ENCODE results near the gene DISC1.

The DISC1 gene

DNA sequence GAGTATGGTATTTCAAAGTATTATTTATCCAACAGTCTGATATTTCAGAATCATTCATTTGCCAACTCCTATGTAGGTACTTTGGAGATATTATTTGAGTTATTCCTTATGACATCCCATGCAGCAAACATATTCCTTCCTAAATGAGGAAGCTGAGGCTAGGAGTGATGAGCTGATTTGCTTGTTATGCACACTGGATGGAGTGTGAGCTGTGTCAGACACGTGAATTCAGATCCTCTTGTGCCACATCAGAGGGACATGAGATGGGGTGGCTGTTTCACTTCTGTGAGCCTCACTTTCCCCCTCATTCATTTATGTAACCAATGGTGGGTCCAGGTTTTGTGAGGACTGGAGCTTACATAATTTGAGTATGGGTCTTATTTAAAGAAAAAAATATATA lies 215.9 kb downstream of the DISC1 start:
- TF ChIP-seq GABPA (IDR thresholded peaks at IDR 0.05; ENCODE audit: low read depth) (no peak), SPI1 (IDR thresholded peaks at IDR 0.05; ENCODE audit: borderline replicate concordance, low read depth) (no peak), POLR2AphosphoS5 (IDR thresholded peaks at IDR 0.05; ENCODE audit: low read depth) (no peak)
- TF ChIP-seq, protein P1, sequence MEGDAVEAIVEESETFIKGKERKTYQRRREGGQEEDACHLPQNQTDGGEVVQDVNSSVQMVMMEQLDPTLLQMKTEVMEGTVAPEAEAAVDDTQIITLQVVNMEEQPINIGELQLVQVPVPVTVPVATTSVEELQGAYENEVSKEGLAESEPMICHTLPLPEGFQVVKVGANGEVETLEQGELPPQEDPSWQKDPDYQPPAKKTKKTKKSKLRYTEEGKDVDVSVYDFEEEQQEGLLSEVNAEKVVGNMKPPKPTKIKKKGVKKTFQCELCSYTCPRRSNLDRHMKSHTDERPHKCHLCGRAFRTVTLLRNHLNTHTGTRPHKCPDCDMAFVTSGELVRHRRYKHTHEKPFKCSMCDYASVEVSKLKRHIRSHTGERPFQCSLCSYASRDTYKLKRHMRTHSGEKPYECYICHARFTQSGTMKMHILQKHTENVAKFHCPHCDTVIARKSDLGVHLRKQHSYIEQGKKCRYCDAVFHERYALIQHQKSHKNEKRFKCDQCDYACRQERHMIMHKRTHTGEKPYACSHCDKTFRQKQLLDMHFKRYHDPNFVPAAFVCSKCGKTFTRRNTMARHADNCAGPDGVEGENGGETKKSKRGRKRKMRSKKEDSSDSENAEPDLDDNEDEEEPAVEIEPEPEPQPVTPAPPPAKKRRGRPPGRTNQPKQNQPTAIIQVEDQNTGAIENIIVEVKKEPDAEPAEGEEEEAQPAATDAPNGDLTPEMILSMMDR (IDR thresholded peaks at IDR 0.05; ENCODE audit: insufficient read depth, low read length), result no peak
- TF ChIP-seq, protein P2, sequence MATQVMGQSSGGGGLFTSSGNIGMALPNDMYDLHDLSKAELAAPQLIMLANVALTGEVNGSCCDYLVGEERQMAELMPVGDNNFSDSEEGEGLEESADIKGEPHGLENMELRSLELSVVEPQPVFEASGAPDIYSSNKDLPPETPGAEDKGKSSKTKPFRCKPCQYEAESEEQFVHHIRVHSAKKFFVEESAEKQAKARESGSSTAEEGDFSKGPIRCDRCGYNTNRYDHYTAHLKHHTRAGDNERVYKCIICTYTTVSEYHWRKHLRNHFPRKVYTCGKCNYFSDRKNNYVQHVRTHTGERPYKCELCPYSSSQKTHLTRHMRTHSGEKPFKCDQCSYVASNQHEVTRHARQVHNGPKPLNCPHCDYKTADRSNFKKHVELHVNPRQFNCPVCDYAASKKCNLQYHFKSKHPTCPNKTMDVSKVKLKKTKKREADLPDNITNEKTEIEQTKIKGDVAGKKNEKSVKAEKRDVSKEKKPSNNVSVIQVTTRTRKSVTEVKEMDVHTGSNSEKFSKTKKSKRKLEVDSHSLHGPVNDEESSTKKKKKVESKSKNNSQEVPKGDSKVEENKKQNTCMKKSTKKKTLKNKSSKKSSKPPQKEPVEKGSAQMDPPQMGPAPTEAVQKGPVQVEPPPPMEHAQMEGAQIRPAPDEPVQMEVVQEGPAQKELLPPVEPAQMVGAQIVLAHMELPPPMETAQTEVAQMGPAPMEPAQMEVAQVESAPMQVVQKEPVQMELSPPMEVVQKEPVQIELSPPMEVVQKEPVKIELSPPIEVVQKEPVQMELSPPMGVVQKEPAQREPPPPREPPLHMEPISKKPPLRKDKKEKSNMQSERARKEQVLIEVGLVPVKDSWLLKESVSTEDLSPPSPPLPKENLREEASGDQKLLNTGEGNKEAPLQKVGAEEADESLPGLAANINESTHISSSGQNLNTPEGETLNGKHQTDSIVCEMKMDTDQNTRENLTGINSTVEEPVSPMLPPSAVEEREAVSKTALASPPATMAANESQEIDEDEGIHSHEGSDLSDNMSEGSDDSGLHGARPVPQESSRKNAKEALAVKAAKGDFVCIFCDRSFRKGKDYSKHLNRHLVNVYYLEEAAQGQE (IDR thresholded peaks at IDR 0.05; ENCODE audit: insufficient replicate concordance, low read depth), result no peak
- H3K27ac ChIP-seq (replicated peaks), result no peak overlapping the region
- no peaks in the 10 kb centered on the region for H3K27me3 ChIP-seq (ENCODE audit: insufficient read depth, poor library complexity, severe bottlenecking)
- DNase-seq (ENCODE audit: low read depth in 1 of 2, low spot score in 1 of 2), result no peak
- no peak overlapping the region for H3K4me3 ChIP-seq (replicated peaks; ENCODE audit: insufficient read depth, low read length)

DNA sequence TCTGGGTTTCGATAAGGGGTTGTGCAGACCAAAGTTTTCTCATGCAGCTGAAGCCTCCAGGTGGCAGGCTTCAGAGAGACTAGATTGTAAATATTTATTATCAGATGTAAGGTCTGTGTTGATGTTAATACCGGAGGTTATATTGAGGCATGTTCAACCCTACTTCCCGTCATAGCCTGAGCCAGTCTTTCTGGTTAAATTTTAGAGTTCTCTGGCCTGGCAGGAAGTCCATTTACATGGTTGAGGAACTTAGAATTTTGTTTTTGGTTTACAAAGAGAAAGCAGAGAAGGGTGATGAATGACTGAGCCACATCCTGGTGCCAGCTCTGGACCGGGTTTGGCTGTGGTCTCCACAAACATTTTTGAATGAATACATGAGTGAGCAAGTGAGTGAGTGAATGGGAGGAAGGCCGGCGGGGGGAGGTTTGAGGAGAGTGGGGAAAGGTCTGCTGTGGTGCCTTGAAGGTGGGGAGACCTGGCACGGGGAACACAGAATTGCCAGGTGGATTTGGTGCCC lies 218.5 kb downstream of the DISC1 start:
- Histone ChIP-seq H3K4me3 (replicated peaks; ENCODE audit: insufficient read depth, low read length) (no peak overlapping the region), H3K27ac (replicated peaks) (no peak overlapping the region), H3K27me3 (ENCODE audit: insufficient read depth, poor library complexity, severe bottlenecking) (no peaks in the 10 kb centered on the region)
- DNase-seq (ENCODE audit: low read depth in 1 of 2, low spot score in 1 of 2), result no peak
- TF ChIP-seq POLR2AphosphoS5 (IDR thresholded peaks at IDR 0.05; ENCODE audit: low read depth), result no peak
- TF ChIP-seq, protein P1 (IDR thresholded peaks at IDR 0.05; ENCODE audit: insufficient read depth, low read length), result no peak
- TF ChIP-seq SPI1 (IDR thresholded peaks at IDR 0.05; ENCODE audit: borderline replicate concordance, low read depth), result no peak
- TF ChIP-seq GABPA (IDR thresholded peaks at IDR 0.05; ENCODE audit: low read depth), result no peak
- TF ChIP-seq, protein P2 (IDR thresholded peaks at IDR 0.05; ENCODE audit: insufficient replicate concordance, low read depth), result no peak

DNA sequence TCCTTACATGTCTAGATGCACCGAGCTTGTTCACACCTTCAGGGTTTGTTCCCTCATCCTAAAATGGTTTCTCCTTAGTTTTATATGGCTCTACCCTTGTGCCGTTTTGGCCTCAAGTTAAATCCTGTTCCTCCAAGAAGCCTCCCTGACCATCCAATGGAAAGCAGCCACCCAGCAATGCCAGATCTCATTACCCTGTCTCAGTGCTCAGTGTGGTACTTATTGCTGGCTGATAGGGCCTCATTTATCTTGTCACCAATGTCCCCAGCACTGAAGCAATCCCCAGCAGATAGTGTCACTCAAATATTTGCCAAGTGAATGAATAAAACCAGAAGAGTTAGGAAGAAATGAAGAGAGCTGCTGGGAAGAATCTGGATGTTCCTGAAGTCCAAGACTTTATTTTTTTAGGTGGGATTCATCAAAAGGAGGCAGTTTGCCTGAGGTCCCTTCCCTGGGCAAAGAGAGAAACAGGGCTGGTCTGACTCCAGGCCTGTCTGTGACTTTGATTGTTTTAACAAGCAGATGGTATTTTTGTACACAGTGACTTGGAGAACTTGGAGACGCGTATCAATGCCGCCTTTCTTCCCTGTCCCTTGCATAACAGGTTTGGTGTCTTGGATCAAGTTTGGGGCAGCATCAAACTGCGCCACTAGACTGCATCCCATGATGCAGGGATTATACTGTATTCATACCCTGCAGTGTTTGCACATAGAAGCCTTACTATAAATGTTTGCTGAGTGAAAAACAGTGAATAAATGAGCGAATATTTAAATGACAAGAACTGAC lies 221.2 kb downstream of the DISC1 start:
- TF ChIP-seq SPI1 (IDR thresholded peaks at IDR 0.05; ENCODE audit: borderline replicate concordance, low read depth), result no peak
- no peak for TF ChIP-seq GABPA (IDR thresholded peaks at IDR 0.05; ENCODE audit: low read depth)
- TF ChIP-seq, protein P1 (IDR thresholded peaks at IDR 0.05; ENCODE audit: insufficient read depth, low read length), result no peak
- no peak for TF ChIP-seq POLR2AphosphoS5 (IDR thresholded peaks at IDR 0.05; ENCODE audit: low read depth)
- TF ChIP-seq, protein P2 (IDR thresholded peaks at IDR 0.05; ENCODE audit: insufficient replicate concordance, low read depth), result no peak
- no peak for DNase-seq (ENCODE audit: low read depth in 1 of 2, low spot score in 1 of 2)

More for the DNA sequence above, 221.2 kb downstream of the DISC1 start:
- Histone ChIP-seq H3K4me3 (replicated peaks; ENCODE audit: insufficient read depth, low read length) (no peak overlapping the region), H3K27me3 (ENCODE audit: insufficient read depth, poor library complexity, severe bottlenecking) (no peaks in the 10 kb centered on the region), H3K27ac (replicated peaks) (no peak overlapping the region)

Measured in HL-60 (cell line).